Endometrium (tissue), 2 donors: Measurements from ENCODE around the gene GPR132.

ENCODE experiments used
- FAIRE-seq: peaks from 2 replicates; lab custom pipeline; 2012; peaks lifted over from hg19 to GRCh38; lab: Jason Lieb, UNC
- donor health status: control.
- donor health status: control.

GPR132 gene

GRCh38 chr14:105061428-105062047, 3.7 kb downstream of the GPR132 start:
- FAIRE-seq = no peak

- no peak for FAIRE-seq
Measured at GRCh38 chr14:105060751-105061427, 4.3 kb downstream of the GPR132 start.

- no peak for FAIRE-seq
Measured at GRCh38 chr14:105059925-105060565, 5.2 kb downstream of the GPR132 start.

DNA sequence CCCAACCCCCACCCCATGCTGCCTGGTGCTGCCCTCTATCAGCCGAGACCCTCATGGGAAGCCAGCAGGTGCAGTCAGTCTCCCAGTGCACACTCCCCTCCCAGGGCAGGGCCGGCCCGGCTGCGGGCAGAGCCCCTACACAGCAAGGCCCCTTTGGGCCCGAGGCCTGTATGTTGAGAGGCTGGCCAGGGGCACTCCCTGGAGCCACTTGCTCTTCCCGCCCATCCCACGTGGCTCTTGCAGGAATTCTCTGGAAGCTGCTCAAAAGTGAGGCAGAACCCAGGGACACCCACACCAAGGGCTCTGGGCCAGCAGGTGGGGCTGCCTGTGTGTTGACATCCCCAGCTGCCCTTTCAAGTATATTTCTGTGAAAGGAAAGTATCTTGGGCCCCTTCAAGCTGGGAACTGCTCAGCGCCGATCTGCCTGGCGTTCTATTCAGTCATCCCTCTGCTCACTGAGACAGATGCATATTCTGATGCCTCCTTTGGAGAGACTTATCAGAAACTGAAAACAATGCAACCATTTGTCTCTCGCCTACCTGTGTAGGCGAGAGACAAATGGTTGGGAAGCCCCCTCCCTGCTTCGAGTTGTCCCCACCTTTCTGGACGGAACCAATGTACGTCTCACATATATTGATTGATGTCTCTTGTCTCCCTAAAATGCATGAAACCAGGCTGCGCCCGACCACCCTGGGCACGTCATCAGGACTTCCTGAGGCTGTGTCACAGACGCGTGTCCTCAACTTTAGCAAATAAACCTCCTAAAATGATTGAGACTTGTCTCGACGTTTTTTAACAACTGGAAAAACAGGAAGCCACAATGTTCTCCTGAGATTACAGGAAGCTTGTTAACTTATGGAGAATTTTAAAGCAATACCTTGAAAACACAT, 6.0 kb downstream of the GPR132 start:
- FAIRE-seq = no peak

DNA sequence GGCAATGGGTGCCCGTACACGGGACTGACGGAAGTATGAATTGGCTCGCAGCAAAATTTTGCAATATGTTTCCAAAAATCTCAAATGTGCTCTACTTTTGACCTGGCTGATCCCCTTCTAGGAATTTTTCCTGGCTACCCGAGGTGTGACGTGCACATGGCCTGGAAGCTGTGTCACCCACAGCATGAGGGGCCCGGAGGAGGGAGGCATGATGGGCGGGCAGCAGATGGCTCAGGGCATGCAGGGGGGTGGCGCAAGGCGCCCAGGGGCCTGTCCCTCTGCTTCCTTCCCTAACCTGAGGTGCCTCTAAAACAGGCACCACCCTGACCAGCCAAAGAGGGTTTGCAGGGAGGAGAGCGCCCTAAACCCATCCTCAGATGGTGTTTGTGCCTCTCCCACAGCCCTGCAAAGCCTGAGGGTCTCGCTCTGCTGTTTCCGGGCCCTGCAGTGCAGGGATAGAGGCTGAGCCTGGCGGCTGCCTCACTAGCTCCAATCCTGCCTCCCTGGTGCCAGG, 6.7 kb downstream of the GPR132 start:
- no peak for FAIRE-seq

DNA sequence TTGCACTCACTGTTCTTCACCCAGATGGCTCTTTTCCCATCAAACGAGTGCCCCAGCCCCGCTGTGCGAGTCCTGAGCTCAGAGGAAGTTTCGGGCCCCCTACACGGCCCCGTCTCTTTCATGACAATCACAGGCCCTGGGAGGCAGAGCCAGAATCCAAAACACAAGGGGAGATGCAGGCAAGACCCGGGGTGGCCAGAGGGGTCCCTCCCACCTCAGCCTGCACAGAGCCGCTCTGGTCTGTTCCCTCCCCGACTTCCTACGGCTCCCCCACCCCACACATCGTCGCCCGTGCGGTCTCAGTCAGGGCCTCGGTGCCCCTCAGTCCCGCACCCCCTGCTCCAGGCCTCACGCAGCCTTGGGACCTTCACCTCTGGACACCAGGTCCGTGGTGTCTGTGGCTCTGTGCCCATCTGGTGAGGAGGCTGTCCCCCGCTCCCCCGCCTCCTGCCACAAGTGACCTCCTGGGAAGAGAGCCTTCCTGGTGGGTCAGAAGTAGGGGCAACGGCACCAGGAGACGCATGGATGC, 8.9 kb downstream of the GPR132 start:
- FAIRE-seq = no peak

DNA sequence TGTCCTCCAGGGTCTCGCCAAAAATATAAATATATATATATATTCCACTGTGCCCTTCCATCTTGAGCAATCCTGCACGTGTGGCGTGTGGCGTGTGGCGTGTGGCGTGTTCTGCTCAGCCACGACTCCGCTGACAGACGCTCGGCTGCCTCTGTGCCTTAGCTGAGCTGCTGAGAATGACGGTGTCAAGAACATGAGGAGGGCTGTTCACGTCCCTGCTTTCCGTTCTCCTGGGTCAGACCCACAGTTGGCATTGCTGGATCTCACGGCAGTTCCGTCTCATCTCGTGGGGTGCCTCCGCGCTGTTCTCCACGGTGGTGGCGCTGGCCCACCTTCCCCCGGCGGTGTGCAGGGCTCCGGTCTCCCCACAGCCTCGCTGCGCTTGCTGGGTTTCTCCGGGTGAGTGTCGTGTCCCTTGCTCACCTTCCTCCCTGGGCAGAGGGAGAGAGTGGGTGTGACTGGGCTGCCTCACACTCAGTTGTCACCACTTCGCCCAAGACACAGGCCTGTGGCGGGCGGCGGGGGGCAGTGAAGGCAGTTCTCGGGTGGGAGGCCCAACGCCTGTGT, 9.4 kb downstream of the GPR132 start:
- no peak for FAIRE-seq

- FAIRE-seq = no peak
Measured at GRCh38 chr14:105055334-105055733, 9.9 kb downstream of the GPR132 start.

- no peak for FAIRE-seq
Measured at GRCh38 chr14:105053996-105054395, 11.2 kb downstream of the GPR132 start.

GRCh38 chr14:105053421-105053820, 11.8 kb downstream of the GPR132 start:
- FAIRE-seq = no peak

- FAIRE-seq = no peak
Measured at GRCh38 chr14:105052110-105052458, 13.1 kb downstream of the GPR132 start.

DNA sequence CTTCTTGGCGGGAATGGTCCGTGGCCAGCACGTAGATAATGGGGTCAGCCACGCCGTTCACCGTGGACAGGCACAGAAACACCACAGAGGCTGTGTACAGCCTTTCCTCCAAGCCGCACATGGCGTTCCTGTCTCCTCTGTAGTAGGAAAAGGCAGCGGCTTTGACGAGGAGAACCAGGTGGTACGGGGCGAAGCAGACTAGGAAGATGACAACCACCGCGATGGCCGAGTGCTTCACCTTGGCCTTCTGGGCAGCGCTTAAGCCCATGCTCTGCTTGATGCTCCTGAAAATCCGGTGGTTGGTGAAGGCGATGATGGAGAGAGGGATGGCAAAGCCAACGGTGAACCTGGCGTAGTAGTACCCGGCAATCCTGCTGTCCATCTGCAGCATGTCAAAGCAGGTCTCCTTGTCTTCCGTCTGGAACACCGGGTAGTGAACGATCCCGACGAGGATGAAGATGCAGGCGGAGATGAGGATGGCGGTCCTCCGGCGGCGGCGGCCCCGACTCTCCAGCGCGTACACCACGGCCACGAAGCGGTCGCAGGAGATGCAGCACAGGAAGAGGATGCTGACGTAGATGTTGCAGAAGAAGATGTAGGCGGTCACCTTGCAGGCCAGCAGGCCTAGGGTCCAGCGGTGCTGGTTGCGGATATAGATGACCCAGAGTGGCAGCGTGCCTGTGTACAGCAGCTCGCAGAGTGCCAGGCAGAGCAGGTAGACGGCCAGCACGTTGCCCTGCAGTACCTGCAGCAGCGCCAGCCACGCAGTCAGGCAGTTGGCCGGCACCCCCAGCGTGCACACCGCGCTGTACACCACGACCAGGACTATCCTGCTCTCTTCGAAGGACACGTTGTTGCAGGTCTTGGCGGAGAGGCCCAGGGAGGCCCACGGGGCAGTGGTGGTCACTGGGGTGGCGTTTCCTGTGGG, 13.8 kb downstream of the GPR132 start:
- FAIRE-seq = no peak

DNA sequence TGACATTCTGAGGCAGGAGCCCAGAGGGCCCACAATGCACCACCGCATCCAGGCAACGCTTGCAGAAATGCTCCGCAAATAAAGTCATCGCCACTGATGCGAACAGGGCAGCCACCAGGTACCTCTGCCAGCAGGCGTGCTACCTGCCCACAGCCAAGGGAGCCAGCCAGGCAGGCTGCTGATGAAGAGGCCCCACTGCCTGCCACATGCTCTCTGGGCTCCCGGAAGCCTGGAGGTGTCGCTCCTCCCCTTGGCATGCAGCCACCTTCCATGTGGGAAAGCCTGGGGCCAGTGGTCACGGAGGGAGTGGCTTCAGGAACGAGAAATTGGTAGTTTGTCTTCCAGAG, 14.7 kb downstream of the GPR132 start:
- no peak for FAIRE-seq

DNA sequence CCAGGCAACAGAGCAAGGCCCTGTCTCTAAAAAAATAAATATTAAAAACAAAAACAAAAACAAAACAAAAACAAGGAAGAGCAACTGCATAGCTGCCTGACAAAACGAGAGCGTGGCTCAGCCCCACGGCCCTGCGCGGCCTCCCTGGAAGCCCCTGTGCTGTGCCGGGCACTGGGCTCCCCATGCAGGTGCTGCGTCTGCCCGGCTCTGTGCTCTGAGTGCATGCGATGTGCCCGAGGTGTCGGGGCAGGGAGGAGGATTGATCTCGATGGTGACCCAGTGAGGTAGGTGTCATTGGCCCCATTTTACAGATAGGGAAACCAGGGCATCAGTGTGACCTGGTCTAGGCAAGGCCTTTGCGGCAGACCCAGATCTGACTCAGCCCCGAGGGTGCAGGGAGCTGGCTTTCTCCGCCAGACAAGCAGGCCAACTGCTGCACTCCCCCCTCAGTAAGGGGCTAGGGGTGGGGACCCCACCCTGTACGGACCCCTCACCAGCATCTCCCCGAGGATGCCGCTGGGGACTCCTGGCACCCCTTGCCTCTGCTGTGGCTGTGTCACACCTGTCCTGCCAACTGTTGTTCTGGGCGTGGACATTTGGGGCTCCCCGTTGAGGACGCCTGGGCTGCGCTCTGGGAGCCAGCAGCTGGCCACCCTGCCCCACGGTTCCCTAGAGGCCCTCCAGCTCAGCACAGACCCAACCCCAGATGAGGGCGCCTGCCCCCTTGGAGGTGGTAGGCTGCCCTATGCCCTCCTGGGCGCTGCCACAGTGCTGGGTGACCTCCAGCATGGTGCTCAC, 15.3 kb downstream of the GPR132 start:
- FAIRE-seq = no peak

DNA sequence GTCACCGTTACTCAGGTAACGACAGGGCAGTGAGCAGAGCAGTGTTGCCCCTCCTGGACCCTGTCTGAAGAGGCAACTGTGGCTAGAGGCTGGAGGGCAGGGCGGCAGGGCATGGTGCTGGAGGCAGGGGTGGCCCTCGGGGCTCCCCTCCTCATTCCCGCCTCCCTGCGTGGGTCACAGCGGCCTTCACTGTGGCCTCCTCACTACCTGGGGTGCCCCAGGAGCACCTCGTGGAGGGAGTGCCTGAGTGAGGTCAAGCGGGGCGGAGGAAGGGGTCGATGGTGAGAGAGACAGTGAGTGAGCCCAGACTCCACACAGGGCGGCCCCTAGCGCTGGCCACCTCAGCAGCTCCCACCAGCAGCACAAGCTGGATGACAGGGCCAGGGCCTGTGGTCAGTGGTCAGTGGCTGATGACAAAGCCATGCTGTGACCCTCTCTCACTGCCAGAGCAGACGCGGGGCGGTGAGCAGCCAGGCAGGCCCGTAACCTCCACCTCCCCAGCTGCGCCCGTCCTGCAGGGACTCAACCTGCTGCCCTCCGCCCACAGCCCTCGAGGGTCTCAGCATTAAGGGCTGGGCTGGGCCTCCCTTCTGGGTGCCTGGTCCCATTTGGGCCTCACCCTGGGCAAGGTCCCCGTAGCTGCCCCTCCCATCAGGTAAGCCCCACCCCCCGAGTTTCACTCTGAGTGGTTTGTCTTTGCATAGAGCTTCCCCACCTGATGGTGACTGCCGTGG, 17.8 kb downstream of the GPR132 start:
- FAIRE-seq = no peak

DNA sequence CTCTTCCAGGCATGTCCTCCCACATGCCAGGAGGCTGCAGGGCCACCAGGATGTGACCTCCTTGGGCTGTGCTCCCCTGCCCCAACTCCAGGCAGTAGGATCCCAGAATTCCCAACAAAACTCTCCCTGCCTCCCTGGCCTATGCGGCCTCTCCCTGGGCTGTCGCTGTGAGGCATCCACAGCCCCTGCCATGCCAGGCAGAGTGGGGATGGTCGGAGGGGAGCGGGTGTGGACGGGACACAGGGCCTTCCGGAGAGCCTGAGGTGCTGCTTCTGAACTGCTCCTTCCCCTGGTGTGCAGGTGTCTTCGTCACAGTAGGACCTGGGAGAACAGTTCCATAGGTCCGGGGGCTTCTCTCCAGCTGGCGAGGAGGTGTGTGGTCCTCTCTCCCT, 18.3 kb downstream of the GPR132 start:
- FAIRE-seq = no peak

GRCh38 chr14:105045710-105046326, 19.4 kb downstream of the GPR132 start:
- no peak for FAIRE-seq

- no peak for FAIRE-seq
Measured at GRCh38 chr14:105043641-105044040, 21.6 kb downstream of the GPR132 start.

GRCh38 chr14:105042813-105043212, 22.4 kb downstream of the GPR132 start:
- FAIRE-seq = no peak
